Tibial nerve (tissue), 4 donors: ENCODE measurements around the gene SDK2. TPM values are rescaled to one million over a fixed set of nuclear protein-coding genes. Genes with fewer than 3 reads are reported as not detected.

Source experiments
- DNase-seq, 2 donors: peaks; one replicate each; pipeline ENCODE4 v3.0.0-alpha.2; 2019; ENCODE audit warnings: low spot score in 2 of 2
- H3K27ac ChIP-seq, 4 donors: fragments of 200-600 bp; sonication (generic) in 3 of 4; one replicate each; pipeline ENCODE4 v1.5.1; 2017 to 2019; ENCODE audit warnings: mild to moderate bottlenecking in 1 of 4
- H3K27me3 ChIP-seq, 2 donors: fragments of 200-600 bp; sonication (generic) in 1 of 2; one replicate each; pipeline versions ENCODE4 v1.5.1 to v1.6.0; 2017 to 2019
- H3K36me3 ChIP-seq, 3 donors: fragments of 200-600 bp; sonication (generic); one replicate each; pipeline ENCODE4 v1.5.1; 2018 to 2019
- H3K4me1 ChIP-seq, 4 donors: fragments of 200-600 bp; sonication (generic) in 3 of 4; one replicate each; pipeline ENCODE4 v1.5.1; 2017 to 2019
- H3K4me3 ChIP-seq, 4 donors: fragments of 200-600 bp; sonication (generic) in 3 of 4; one replicate each; pipeline ENCODE4 v1.5.1; 2017 to 2019; ENCODE audit warnings: mild to moderate bottlenecking in 1 of 4, moderate library complexity in 1 of 4
- H3K9me3 ChIP-seq, 4 donors: fragments of 200-600 bp; sonication (generic) in 3 of 4; one replicate each; pipeline ENCODE4 v1.5.1; 2017 to 2019
- CTCF ChIP-seq, 5 experiments: fragments of 200-600 bp in 3 of 5; fragments of 450-650 bp in 2 of 5; sonication (generic) in 3 of 5; IDR thresholded peaks; one replicate each; pipeline ENCODE4 v1.5.1; 2016 to 2019; ENCODE audit warnings: antibody characterized with exemption in 5 of 5, mild to moderate bottlenecking in 3 of 5, moderate library complexity in 2 of 5
- EP300 ChIP-seq, 2 donors: sonication (generic); formaldehyde crosslinking; IDR thresholded peaks; one replicate each; pipeline ENCODE4 v1.6.1; 2017; ENCODE audit warnings: antibody characterized with exemption in 2 of 2, mild to moderate bottlenecking in 1 of 2
- POLR2A ChIP-seq, 2 donors: fragments of 450-650 bp; IDR thresholded peaks; one replicate each; pipeline ENCODE4 v1.6.1; 2017; ENCODE audit warnings: antibody characterized with exemption in 2 of 2, mild to moderate bottlenecking in 2 of 2, moderate library complexity in 2 of 2
- WGBS, 2 donors: methylation state at CpG; one replicate each; pipeline ENCODE4 v1.1.5; 2018; 5-methylcytosine and 5-hydroxymethylcytosine counted together
- total RNA-seq, 4 donors: library from RNA; depleted of rRNA; stranded (reverse); fragments of >200 nt; gene quantifications; one replicate each; pipeline ENCODE4 v1.1.0, GENCODE V29; 2016

Gene SDK2
- total RNA-seq, 4 donors from 2014 or later = 3.1 to 6.3 (median 4.6) TPM

- peak overlapping the region in 1 of 4 donors; percentile 10 for H3K4me3 ChIP-seq
- peaks cover 1 to 89% (median 52%) of the 10 kb centered on the region in 4 donors for H3K4me1 ChIP-seq
- no peaks in the 10 kb centered on the region for H3K36me3 ChIP-seq
- TF ChIP-seq POLR2A (IDR thresholded peaks at IDR 0.05) = no peak
- TF ChIP-seq CTCF (IDR thresholded peaks at IDR 0.05) = no peak
- no peak for TF ChIP-seq EP300 (IDR thresholded peaks at IDR 0.05)
- H3K9me3 ChIP-seq = no peaks in the 10 kb centered on the region
- H3K27ac ChIP-seq = peak overlapping the region; percentile 1 to 78 (median 38)
- WGBS, 2 donors = 51 to 55% methylated on average over 15 of the region's 15 CpGs
- no peaks in the 10 kb centered on the region for H3K27me3 ChIP-seq
- no peak for DNase-seq
These were observed 346.0 kb downstream of the SDK2 start for GRCh38 chr17:73297934-73298861.

GRCh38 chr17:73293480-73293911 lies 350.7 kb downstream of the SDK2 start:
- no peaks in the 10 kb centered on the region for H3K36me3 ChIP-seq
- H3K4me3 ChIP-seq = no peak overlapping the region
- no peaks in the 10 kb centered on the region for H3K27me3 ChIP-seq
- peaks cover 6 to 94% (median 67%) of the 10 kb centered on the region in 4 donors for H3K4me1 ChIP-seq
- 39 to 40% methylated on average over 9 of the region's 9 CpGs for WGBS, 2 donors
- DNase-seq = peak in 1 of 2 donors; percentile 42
- TF ChIP-seq EP300 (IDR thresholded peaks at IDR 0.05) = peak in 1 of 2 donors; percentile 85
- no peak for TF ChIP-seq CTCF (IDR thresholded peaks at IDR 0.05)
- H3K27ac ChIP-seq = peak overlapping the region; percentile 76 to 99 (median 88)
- H3K9me3 ChIP-seq = no peaks in the 10 kb centered on the region

GRCh38 chr17:73293031-73293430 lies 351.2 kb downstream of the SDK2 start:
- WGBS, 2 donors = 70 to 71% methylated on average over 11 of the region's 11 CpGs
- H3K4me1 ChIP-seq = peaks cover 6 to 94% (median 66%) of the 10 kb centered on the region in 4 donors
- no peaks in the 10 kb centered on the region for H3K9me3 ChIP-seq
- H3K4me3 ChIP-seq = no peak overlapping the region
- no peaks in the 10 kb centered on the region for H3K36me3 ChIP-seq
- DNase-seq = no peak
- no peaks in the 10 kb centered on the region for H3K27me3 ChIP-seq
- peak overlapping the region; percentile 76 to 99 (median 88) for H3K27ac ChIP-seq
- TF ChIP-seq POLR2A (IDR thresholded peaks at IDR 0.05) (no peak), EP300 (IDR thresholded peaks at IDR 0.05) (no peak), CTCF (IDR thresholded peaks at IDR 0.05) (no peak)

GRCh38 chr17:73292031-73292531 lies 352.2 kb downstream of the SDK2 start:
- TF ChIP-seq EP300 (IDR thresholded peaks at IDR 0.05) = peak in 1 of 2 donors; percentile 62
- TF ChIP-seq CTCF (IDR thresholded peaks at IDR 0.05) = no peak
- Histone ChIP-seq H3K27me3 (no peaks in the 10 kb centered on the region), H3K9me3 (no peaks in the 10 kb centered on the region), H3K36me3 (no peaks in the 10 kb centered on the region), H3K4me3 (peak overlapping the region in 2 of 4 donors; percentile 30 to 39), H3K27ac (peak overlapping the region; percentile 76 to 99 (median 88)), H3K4me1 (peaks cover 6 to 97% (median 69%) of the 10 kb centered on the region in 4 donors)
- WGBS, 2 donors = 22 to 24% methylated on average over 7 to 11 of the region's 12 CpGs
- DNase-seq = no peak
